ENCODE data around the gene SLC12A3.

Gene SLC12A3

GRCh38 chr16:56830669-56831068 is 34.3 kb upstream of the SLC12A3 start:
- no peak for ATAC-seq
- TF ChIP-seq TCF4 (CRISPR knock-in tag; IDR thresholded peaks at IDR 0.05; ENCODE audit: borderline replicate concordance) (no peak), POU6F1 (CRISPR knock-in tag; IDR thresholded peaks at IDR 0.05; ENCODE audit: borderline replicate concordance, low read depth) (no peak), ARNTL (CRISPR knock-in tag; IDR thresholded peaks at IDR 0.05; ENCODE audit: borderline replicate concordance, low read depth) (no peak), ZC3H10 (CRISPR knock-in tag; IDR thresholded peaks at IDR 0.05) (no peak), CSDC2 (CRISPR knock-in tag; IDR thresholded peaks at IDR 0.05) (no peak)

DNA sequence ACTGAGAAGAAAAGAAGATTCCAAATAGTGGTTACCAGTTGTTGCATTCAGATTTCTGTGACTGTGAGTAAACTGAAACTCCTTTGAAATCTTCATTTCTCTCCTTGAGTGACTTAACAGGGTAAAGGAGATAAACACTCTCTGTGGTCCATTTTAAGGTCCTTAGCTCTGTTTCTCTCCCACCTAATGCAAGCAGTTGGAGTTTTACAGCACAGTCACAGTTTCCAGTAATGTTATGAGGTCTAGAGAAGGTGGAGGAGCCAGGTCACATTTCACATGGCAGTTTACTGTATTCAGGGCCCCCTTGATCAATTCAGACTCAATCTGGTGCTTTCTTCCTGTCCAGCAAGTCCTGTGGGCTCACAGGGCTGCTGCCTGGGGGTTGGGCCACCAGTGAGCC is 32.2 kb upstream of the SLC12A3 start:
- ATAC-seq: no peak

GRCh38 chr16:56833243-56833970 is 31.6 kb upstream of the SLC12A3 start:
- ATAC-seq: no peak
- TF ChIP-seq CSRNP3 (CRISPR knock-in tag; IDR thresholded peaks at IDR 0.05) (no peak), TCF4 (CRISPR knock-in tag; IDR thresholded peaks at IDR 0.05; ENCODE audit: borderline replicate concordance) (no peak), CSDC2 (CRISPR knock-in tag; IDR thresholded peaks at IDR 0.05) (no peak)

More for the DNA sequence above, 32.2 kb upstream of the SLC12A3 start:
- TF ChIP-seq ARNTL (CRISPR knock-in tag; IDR thresholded peaks at IDR 0.05; ENCODE audit: borderline replicate concordance, low read depth) (no peak), ZFP30 (CRISPR knock-in tag; IDR thresholded peaks at IDR 0.05) (no peak), SNAI2 (CRISPR knock-in tag; IDR thresholded peaks at IDR 0.05) (no peak), BACH2 (CRISPR knock-in tag; IDR thresholded peaks at IDR 0.05; ENCODE audit: borderline replicate concordance) (no peak), ZNF8 (CRISPR knock-in tag; IDR thresholded peaks at IDR 0.05) (no peak), PPARA (CRISPR knock-in tag; IDR thresholded peaks at IDR 0.05; ENCODE audit: borderline replicate concordance) (no peak), CREB5 (CRISPR knock-in tag; IDR thresholded peaks at IDR 0.05; ENCODE audit: low read depth) (no peak), ZNF70 (CRISPR knock-in tag; IDR thresholded peaks at IDR 0.05) (no peak), ZC3H10 (CRISPR knock-in tag; IDR thresholded peaks at IDR 0.05) (no peak), ZNF565 (CRISPR knock-in tag; conservative IDR thresholded peaks at IDR 0.05; ENCODE audit: low read depth) (no peak), OSR1 (CRISPR knock-in tag; IDR thresholded peaks at IDR 0.05) (no peak), TOX (CRISPR knock-in tag; IDR thresholded peaks at IDR 0.05; ENCODE audit: borderline replicate concordance) (no peak), POU6F1 (CRISPR knock-in tag; IDR thresholded peaks at IDR 0.05; ENCODE audit: borderline replicate concordance, low read depth) (no peak), ZFP3 (CRISPR knock-in tag; IDR thresholded peaks at IDR 0.05) (no peak), CSDC2 (CRISPR knock-in tag; IDR thresholded peaks at IDR 0.05) (no peak), CSRNP3 (CRISPR knock-in tag; IDR thresholded peaks at IDR 0.05) (no peak), TCF4 (CRISPR knock-in tag; IDR thresholded peaks at IDR 0.05; ENCODE audit: borderline replicate concordance) (no peak)

- no peak for ATAC-seq
- TF ChIP-seq, protein P1, sequence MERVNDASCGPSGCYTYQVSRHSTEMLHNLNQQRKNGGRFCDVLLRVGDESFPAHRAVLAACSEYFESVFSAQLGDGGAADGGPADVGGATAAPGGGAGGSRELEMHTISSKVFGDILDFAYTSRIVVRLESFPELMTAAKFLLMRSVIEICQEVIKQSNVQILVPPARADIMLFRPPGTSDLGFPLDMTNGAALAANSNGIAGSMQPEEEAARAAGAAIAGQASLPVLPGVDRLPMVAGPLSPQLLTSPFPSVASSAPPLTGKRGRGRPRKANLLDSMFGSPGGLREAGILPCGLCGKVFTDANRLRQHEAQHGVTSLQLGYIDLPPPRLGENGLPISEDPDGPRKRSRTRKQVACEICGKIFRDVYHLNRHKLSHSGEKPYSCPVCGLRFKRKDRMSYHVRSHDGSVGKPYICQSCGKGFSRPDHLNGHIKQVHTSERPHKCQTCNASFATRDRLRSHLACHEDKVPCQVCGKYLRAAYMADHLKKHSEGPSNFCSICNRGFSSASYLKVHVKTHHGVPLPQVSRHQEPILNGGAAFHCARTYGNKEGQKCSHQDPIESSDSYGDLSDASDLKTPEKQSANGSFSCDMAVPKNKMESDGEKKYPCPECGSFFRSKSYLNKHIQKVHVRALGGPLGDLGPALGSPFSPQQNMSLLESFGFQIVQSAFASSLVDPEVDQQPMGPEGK (CRISPR knock-in tag; IDR thresholded peaks at IDR 0.05; ENCODE audit: borderline replicate concordance): no peak
- TF ChIP-seq GLIS3 (CRISPR knock-in tag; IDR thresholded peaks at IDR 0.05) (no peak), ZFP3 (CRISPR knock-in tag; IDR thresholded peaks at IDR 0.05) (no peak), CREB5 (CRISPR knock-in tag; IDR thresholded peaks at IDR 0.05; ENCODE audit: low read depth) (no peak), ARNTL (CRISPR knock-in tag; IDR thresholded peaks at IDR 0.05; ENCODE audit: borderline replicate concordance, low read depth) (no peak), ZNF70 (CRISPR knock-in tag; IDR thresholded peaks at IDR 0.05) (no peak), TCF4 (CRISPR knock-in tag; IDR thresholded peaks at IDR 0.05; ENCODE audit: borderline replicate concordance) (no peak), ZFP30 (CRISPR knock-in tag; IDR thresholded peaks at IDR 0.05) (no peak), POU6F1 (CRISPR knock-in tag; IDR thresholded peaks at IDR 0.05; ENCODE audit: borderline replicate concordance, low read depth) (no peak), CSDC2 (CRISPR knock-in tag; IDR thresholded peaks at IDR 0.05) (no peak)
Measured at GRCh38 chr16:56835320-56835719, 29.7 kb upstream of the SLC12A3 start.

All from SK-N-SH treated with all-trans-retinoic acid at 6 μM for 48 hours (cell line).